Measurements from ENCODE around the gene NR4A1. TPM values are rescaled to one million over a fixed set of nuclear protein-coding genes. Genes with fewer than 3 reads are reported as not detected.

NR4A1 gene
- total RNA-seq, 2 experiments from 2014 or later: 25.3 to 29.0 TPM

- H3K9me2 ChIP-seq (ENCODE audit: insufficient read depth, low read length): no peaks in the 10 kb centered on the region
- no peak overlapping the region for H2AFZ ChIP-seq (ENCODE audit: low read length)
- H4K20me1 ChIP-seq (ENCODE audit: insufficient read depth, low read length): no peaks in the 10 kb centered on the region
- peak; percentile 80 for DNase-seq (ENCODE audit: low spot score)
- peaks cover 68% of the 10 kb centered on the region for H3K4me1 ChIP-seq (ENCODE audit: insufficient read depth, low read length, poor library complexity, severe bottlenecking)
- H3K4me2 ChIP-seq (ENCODE audit: low read length): peak overlapping the region; percentile 81
- H3K36me3 ChIP-seq (ENCODE audit: insufficient read depth, low read length): peaks cover 20% of the 10 kb centered on the region
- POLR2A ChIA-PET: interaction anchor here (0.7 to 3.7 kb wide), 3 partner anchors 16 to 57 kb away, joined by 3 to 26 read pairs (median 5); no protein-coding TSS in a partner anchor
- no peaks in the 10 kb centered on the region for H3K79me2 ChIP-seq (ENCODE audit: insufficient read depth, low read depth, low read length)
- no peaks in the 10 kb centered on the region for H3K9me3 ChIP-seq (ENCODE audit: low read length)
- no peak overlapping the region for H3K4me3 ChIP-seq (ENCODE audit: low read depth, low read length, poor library complexity, severe bottlenecking)
- TF ChIP-seq CTCF (conservative IDR thresholded peaks at IDR 0.05; ENCODE audit: low read length) (peak; percentile 100), EZH2phosphoT487 (IDR thresholded peaks at IDR 0.05; ENCODE audit: borderline replicate concordance, low read depth, low read length) (no peak)
- H3K27ac ChIP-seq (ENCODE audit: low read depth, low read length, poor library complexity, severe bottlenecking): peak overlapping the region; percentile 84
- BruUV-seq (replicated peaks): no TSS peak
- CTCF ChIA-PET (ENCODE audit: unreplicated experiment): interaction anchor here (0.9 to 3.1 kb wide), 4 partner anchors 51 to 60 kb away, joined by 3 to 32 read pairs (median 8); no protein-coding TSS in a partner anchor
- intact Hi-C loops (cut with micrococcal nuclease; ENCODE audit: unreplicated experiment): loop anchor here (1.0 kb wide), 3 partner anchors 35 to 58 kb away; no protein-coding TSS in a partner anchor
Observed at GRCh38 chr12:52082988-52083637, 31.9 kb downstream of the NR4A1 start.

GRCh38 chr12:52083638-52083996 lies 32.4 kb downstream of the NR4A1 start:
- intact Hi-C loops (cut with micrococcal nuclease; ENCODE audit: unreplicated experiment): loop anchor here (1.0 kb wide), 3 partner anchors 35 to 58 kb away; no protein-coding TSS in a partner anchor
- peaks cover 14% of the 10 kb centered on the region; the same call in 1 of the 2 replicates for H3K36me3 ChIP-seq (ENCODE audit: insufficient read depth, low read length)
- H2AFZ ChIP-seq (ENCODE audit: low read length): no peak overlapping the region
- H4K20me1 ChIP-seq (ENCODE audit: insufficient read depth, low read length): no peaks in the 10 kb centered on the region
- H3K4me2 ChIP-seq (ENCODE audit: low read length): peak overlapping the region; percentile 81; the same call in 1 of the 2 replicates
- H3K9me2 ChIP-seq (ENCODE audit: insufficient read depth, low read length): no peaks in the 10 kb centered on the region
- no peak overlapping the region for H3K4me3 ChIP-seq (ENCODE audit: low read depth, low read length, poor library complexity, severe bottlenecking)
- POLR2A ChIA-PET: interaction anchor here (1.3 to 3.7 kb wide), 2 partner anchors 54 to 58 kb away, joined by 3 to 26 read pairs; no protein-coding TSS in a partner anchor
- TF ChIP-seq CTCF (conservative IDR thresholded peaks at IDR 0.05; ENCODE audit: low read length) (peak; percentile 58; the same call in 1 of the 2 replicates), EZH2phosphoT487 (IDR thresholded peaks at IDR 0.05; ENCODE audit: borderline replicate concordance, low read depth, low read length) (no peak)
- no peak for DNase-seq (ENCODE audit: low spot score)
- no TSS peak for BruUV-seq (replicated peaks)
- H3K79me2 ChIP-seq (ENCODE audit: insufficient read depth, low read depth, low read length): no peaks in the 10 kb centered on the region
- CTCF ChIA-PET (ENCODE audit: unreplicated experiment): interaction anchor here (1.5 kb wide), 1 partner anchor 58 kb away, joined by 13 read pairs; no protein-coding TSS in a partner anchor
- peaks cover 73% of the 10 kb centered on the region for H3K4me1 ChIP-seq (ENCODE audit: insufficient read depth, low read length, poor library complexity, severe bottlenecking)
- no peak overlapping the region for H3K27ac ChIP-seq (ENCODE audit: low read depth, low read length, poor library complexity, severe bottlenecking)
- no peaks in the 10 kb centered on the region for H3K9me3 ChIP-seq (ENCODE audit: low read length)

Data from OCI-LY7 (cell line).